Thoracic aorta (tissue), 2 donors: Measurements from ENCODE around the gene OPRL1. TPM values are rescaled to one million over a fixed set of nuclear protein-coding genes. Genes with fewer than 3 reads are reported as not detected.

Experiments used
- ATAC-seq: fragments of 150-250 bp; one replicate; pipeline ENCODE4 v1.8.0; 2017; ENCODE audit warnings: low read depth; ENCODE audit not compliant: insufficient number of reproducible peaks, low FRiP score
- DNase-seq: peaks from one replicate; pipeline ENCODE4 v3.0.0-alpha.2; 2020; ENCODE audit warnings: low spot score
- H3K27ac ChIP-seq, 2 donors: fragments of 200-600 bp; sonication (generic); 1 replicate in 1 of 2; 2 replicates in 1 of 2; pipeline ENCODE4 v1.5.1; 2016; ENCODE audit warnings: mild to moderate bottlenecking in 2 of 2, moderate library complexity in 2 of 2
- H3K27me3 ChIP-seq: fragments of 200-600 bp; sonication (generic); replicated peaks from 2 replicates; pipeline ENCODE4 v1.6.0; 2016; ENCODE audit warnings: mild to moderate bottlenecking; ENCODE audit not compliant: insufficient read depth
- H3K36me3 ChIP-seq: fragments of 200-600 bp; sonication (generic); one replicate; pipeline ENCODE4 v1.5.1; 2016
- H3K4me1 ChIP-seq, 2 donors: fragments of 200-600 bp; sonication (generic); 1 replicate in 1 of 2; 2 replicates in 1 of 2; pipeline versions ENCODE4 v1.5.1 to v1.6.0; 2016; ENCODE audit warnings: low read depth in 2 of 2, mild to moderate bottlenecking in 1 of 2; ENCODE audit not compliant: control insufficient read depth in 1 of 2
- H3K4me3 ChIP-seq: fragments of 200-600 bp; sonication (generic); 2 replicates; pipeline ENCODE4 v1.5.1; 2016; ENCODE audit warnings: mild to moderate bottlenecking
- H3K9me3 ChIP-seq: fragments of 200-600 bp; sonication (generic); 2 replicates; pipeline ENCODE4 v1.5.1; 2016
- total RNA-seq, 2 donors: library from RNA; depleted of rRNA; stranded (reverse); fragments of >200 nt; gene quantifications; one replicate each; pipeline versions ENCODE4 v1.1.0 to v1.2.3, GENCODE V29; 2016
- TF ChIP-seq, protein P1 (sequence below): fragments of 200-600 bp; sonication (generic); IDR thresholded peaks from one replicate; pipeline ENCODE4 v1.5.1; 2019; ENCODE audit warnings: antibody characterized with exemption

Gene OPRL1
- total RNA-seq: 1 to 10 TPM; 1.1 to 3.2 TPM

DNA sequence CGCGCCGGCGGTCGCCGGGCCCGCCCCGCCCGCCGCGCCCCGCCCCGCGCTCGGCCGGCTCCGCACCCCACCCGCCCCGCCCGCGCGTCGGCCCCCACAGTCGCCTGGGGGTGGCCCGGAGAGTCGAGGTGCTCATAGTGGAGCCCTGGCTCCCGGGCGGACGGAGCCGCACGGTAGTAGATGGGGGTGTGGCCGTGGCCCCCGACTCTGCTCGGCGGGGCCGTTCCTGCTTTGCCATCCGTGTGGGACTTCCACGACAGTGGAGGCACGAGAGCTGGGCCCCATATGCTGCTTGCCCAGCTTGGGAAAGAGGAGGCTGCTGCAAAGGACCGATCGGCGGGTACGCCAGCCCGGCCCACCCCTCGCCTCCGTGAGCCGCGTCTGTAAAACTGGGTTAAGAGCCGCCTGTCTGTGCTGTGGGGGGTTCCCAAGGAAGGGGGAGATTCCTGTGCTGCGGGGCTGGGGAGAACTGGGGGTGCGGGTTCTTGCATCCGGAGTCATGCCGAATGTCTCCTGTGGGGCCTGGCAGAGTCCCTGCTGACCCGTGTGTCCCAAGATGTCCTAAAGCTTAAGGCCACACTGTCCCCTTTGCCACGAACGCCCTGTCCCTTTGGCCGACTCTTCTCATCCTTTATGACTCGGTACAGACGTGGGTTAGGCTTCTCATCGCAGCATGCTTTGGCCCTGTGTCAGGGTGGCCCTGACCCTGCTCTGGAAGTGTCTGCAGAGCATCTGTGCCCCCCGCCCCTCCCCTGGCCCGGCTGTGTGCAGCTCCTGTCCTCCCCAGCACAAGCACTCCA, at the start of gene OPRL1:
OPRL1 (plus strand) TSS at position 70 of the 800 bp plus-strand sequence. CDS start 12,639 bp downstream, outside the sequence.
- ATAC-seq (no peak), DNase-seq (no peak)
- Histone ChIP-seq H3K4me1 (peaks cover 20 to 38% of the 10 kb centered on the region in 2 donors), H3K27me3 (no peaks in the 10 kb centered on the region), H3K36me3 (no peaks in the 10 kb centered on the region), H3K4me3 (peak within 1 kb of the TSS; percentile 83), H3K27ac (peak within 1 kb of the TSS; percentile 2 to 33), H3K9me3 (no peaks in the 10 kb centered on the region)
- TF ChIP-seq, protein P1, sequence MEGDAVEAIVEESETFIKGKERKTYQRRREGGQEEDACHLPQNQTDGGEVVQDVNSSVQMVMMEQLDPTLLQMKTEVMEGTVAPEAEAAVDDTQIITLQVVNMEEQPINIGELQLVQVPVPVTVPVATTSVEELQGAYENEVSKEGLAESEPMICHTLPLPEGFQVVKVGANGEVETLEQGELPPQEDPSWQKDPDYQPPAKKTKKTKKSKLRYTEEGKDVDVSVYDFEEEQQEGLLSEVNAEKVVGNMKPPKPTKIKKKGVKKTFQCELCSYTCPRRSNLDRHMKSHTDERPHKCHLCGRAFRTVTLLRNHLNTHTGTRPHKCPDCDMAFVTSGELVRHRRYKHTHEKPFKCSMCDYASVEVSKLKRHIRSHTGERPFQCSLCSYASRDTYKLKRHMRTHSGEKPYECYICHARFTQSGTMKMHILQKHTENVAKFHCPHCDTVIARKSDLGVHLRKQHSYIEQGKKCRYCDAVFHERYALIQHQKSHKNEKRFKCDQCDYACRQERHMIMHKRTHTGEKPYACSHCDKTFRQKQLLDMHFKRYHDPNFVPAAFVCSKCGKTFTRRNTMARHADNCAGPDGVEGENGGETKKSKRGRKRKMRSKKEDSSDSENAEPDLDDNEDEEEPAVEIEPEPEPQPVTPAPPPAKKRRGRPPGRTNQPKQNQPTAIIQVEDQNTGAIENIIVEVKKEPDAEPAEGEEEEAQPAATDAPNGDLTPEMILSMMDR: no peak

DNA sequence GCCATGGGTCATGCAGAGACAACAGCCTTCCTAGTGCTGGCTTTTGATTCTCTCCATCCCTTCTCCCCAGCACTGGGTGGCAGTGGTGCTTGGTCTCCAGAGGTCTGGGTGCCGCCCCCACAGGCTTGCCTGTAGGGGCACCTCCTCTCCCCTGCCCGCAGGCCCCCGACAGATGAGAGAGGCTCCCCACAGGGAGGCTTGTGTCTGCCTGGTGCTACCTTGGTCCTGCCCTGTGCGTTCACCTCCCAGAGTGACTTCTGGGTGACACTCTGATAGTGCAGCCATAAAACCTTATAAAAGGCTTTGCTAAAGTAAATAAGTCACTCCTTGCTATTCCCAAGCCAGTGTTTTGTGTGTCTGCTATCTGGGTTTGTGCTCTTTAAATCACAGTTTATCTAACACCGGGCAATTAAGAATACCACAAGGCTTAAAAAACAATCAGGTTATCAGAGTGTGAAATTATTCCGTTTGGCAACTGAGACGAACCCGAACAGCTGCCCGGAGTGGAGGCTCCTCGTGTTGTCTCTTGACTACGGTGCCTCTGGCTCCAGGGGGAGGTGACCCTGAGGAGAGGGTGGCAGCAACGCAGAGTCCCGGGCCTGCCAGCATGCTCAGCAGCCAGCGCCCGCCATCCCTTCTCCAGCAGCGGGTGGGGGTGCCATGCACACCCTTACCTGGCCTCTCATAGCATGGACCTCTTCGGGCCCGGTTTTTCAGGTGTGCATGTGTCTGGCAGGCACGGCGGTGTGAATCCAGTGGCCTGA, 49.3 kb upstream of the OPRL1 start:
- TF ChIP-seq, protein P1: no peak
- no peak for ATAC-seq
- H3K27me3 ChIP-seq: no peaks in the 10 kb centered on the region
- no peaks in the 10 kb centered on the region for H3K4me1 ChIP-seq
- no peak for DNase-seq
- no peaks in the 10 kb centered on the region for H3K9me3 ChIP-seq
- no peak overlapping the region for H3K4me3 ChIP-seq
- H3K27ac ChIP-seq: no peak overlapping the region
- H3K36me3 ChIP-seq: peaks cover 66% of the 10 kb centered on the region

DNA sequence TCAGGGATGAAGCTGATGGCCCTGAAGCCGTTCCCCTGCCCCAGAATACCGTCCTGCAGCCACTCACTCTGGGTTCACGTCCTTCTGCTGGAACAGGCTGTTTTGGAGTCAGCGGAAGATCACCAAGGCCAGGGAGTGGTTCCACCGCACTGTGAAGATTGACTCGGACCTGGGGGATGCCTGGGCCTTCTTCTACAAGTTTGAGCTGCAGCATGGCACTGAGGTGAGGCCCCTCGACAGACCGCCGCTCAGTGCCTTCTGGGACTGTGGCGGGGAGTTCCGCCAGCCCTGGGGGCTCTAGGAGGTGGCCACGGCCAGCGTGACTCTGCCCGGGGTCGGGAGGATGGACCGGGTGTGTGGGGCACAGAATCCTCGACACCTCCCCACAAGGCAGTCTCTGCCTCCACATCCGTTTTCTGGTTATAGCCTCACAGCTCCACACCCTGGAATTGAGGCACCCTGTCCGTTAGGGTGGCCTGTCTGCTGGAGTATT, 48.0 kb upstream of the OPRL1 start:
- no peak for ATAC-seq
- H3K27ac ChIP-seq: no peak overlapping the region

DNA sequence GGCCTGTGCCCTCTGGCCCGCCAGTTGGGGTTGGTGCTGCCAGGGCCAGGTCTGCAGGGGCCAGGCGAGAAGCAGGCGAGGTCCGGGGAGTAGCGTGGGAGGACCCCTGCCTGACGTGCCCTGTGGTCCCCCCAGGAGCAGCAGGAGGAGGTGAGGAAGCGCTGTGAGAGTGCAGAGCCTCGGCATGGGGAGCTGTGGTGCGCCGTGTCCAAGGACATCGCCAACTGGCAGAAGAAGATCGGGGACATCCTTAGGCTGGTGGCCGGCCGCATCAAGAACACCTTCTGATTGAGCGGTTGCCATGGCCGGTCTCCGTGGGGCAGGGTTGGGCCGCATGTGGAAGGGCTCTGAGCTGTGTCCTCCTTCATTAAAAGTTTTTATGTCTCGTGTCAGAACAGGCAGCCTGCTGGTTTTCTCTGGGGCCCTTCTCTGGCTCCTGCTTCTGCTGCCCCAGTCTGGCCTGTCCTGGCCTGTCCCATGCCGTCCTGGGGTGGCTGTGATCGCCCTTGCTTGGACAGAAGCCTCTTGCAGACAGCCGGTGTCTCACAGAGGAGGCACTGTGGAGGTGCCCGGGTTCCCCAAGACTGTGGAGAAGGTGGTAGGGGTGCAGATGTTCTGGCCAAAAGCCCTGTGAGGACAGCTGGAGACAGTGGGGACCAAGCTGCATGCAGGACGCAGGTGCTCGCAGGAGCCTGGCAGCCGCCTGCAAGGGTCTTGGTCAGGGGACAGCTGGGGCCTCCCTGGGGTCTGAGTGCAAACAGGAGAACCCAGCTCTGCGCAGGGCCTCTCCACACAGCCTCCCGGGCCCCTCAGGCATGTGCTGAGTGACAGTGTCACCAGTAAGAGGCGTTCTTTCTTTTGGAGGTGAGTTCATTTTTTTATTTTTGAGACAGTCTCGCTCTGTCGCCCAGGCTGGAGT, 46.9 kb upstream of the OPRL1 start:
- Histone ChIP-seq H3K36me3 (peaks cover 43% of the 10 kb centered on the region), H3K9me3 (no peaks in the 10 kb centered on the region), H3K27ac (no peak overlapping the region), H3K4me1 (peaks cover 0 to 2% of the 10 kb centered on the region in 2 donors), H3K27me3 (no peaks in the 10 kb centered on the region), H3K4me3 (no peak overlapping the region)
- ATAC-seq (no peak), DNase-seq (no peak)
- TF ChIP-seq, protein P1: no peak

More for the DNA sequence above, 48.0 kb upstream of the OPRL1 start:
- Histone ChIP-seq H3K9me3 (no peaks in the 10 kb centered on the region), H3K27me3 (no peaks in the 10 kb centered on the region), H3K4me3 (no peak overlapping the region), H3K4me1 (no peaks in the 10 kb centered on the region), H3K36me3 (peaks cover 54% of the 10 kb centered on the region)
- DNase-seq: no peak
- TF ChIP-seq, protein P1: no peak
